NCI-H2029 treated with DMSO at 0.1 percent for 48 hours (cell line): ENCODE measurements around the gene JAK3.
A peak's percentile ranks its signal among the peaks of the same experiment; 100 is the strongest.
"Not testable (repeated sequence)": the region's sequence is repeated elsewhere in the genome, so short reads cannot be mapped to it uniquely, and the experiment has no call there.

ENCODE experiments used
- DNase-seq: peaks from one replicate; lab custom pipeline; 2025; lab: John Stamatoyannopoulos, UW

JAK3 gene

DNA sequence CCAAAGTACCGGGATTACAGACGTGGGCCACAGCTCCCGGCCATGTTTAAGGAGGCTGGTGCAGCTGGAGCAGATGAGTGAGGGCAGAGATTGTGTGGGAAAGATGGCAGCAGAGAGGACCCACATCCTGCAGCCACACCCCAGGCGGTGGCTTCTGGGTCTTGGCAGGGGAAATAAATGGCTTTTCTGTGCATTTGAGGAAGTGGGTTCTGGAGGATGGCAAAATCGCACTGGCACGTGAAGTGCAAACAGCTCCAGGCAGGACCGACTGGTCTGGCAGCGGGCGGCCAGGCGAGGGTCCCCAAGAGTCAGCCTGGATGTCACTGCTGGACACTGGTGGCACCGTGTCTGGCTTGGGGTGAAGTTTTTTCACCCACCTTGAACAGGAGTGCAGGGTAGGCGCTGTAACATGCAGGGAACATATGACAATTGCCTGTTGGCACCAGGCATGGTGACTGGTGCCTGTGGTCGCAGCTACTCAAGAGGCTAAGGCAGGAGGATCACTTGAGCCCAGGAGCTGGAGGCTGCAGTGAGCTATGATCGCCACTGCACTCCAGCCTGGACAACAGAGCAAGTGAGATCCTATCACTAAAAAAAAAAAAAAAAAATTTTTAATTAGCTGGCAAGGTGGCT, 44.4 kb downstream of the JAK3 start:
- no peak for DNase-seq

GRCh38 chr19:17802137-17802858, 45.5 kb downstream of the JAK3 start:
- no peak for DNase-seq

DNA sequence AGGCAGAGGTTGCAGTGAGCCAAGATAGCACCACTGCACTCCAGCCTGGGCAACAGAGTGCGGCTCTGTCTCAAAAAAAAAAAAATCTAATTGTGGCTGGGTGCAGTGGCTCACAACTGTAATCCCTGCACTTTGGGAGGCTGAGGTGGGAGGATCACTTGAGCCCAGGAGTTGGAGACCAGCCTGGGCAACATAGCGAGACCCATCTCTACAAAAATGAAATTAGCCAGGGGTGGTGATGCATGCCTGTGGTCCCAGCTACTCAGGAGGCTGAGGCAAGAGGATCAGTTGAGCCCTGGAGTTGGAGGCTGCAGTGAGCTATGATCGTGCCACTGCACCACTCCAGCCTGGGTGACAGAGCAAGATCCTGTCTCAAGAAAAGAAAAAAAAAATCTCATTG, 49.2 kb downstream of the JAK3 start:
- DNase-seq = not testable (repeated sequence)

DNA sequence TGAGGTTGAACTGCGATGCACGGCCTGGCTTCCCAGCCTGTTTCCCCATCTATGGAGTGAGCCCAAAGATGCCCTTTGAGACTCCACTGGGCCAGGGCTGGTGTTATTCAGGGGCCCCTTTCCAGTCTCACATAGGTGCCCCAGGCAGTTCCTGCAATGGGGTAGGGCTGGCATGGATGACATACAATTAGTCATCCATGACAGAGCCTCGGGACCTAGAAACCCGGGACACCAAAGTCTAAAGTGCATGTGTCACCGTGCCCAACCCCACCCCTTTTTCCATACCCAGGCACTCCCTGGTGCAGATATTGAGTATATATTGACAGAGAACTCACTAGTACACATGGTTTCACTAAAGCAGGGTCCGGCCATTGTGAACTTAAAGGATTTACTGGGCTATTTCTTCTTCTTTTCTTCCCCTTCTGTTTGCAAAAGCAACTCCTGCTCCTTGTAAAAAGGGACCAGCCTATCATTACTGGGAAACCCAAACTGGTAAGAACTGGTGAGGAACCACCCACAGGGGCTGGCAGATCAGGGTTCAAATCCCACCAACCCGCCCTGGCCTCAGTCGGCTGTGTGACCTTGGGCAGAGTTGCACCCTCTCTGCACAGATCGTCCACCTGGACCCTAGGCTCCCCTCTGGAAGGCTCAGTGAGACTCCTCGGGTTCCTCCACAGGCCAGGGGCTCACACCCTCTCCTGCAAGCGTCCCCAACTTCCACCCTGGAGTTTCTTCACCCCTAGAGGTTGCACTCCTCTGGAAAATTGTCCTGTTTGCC, 50.2 kb downstream of the JAK3 start:
- no peak for DNase-seq

DNA sequence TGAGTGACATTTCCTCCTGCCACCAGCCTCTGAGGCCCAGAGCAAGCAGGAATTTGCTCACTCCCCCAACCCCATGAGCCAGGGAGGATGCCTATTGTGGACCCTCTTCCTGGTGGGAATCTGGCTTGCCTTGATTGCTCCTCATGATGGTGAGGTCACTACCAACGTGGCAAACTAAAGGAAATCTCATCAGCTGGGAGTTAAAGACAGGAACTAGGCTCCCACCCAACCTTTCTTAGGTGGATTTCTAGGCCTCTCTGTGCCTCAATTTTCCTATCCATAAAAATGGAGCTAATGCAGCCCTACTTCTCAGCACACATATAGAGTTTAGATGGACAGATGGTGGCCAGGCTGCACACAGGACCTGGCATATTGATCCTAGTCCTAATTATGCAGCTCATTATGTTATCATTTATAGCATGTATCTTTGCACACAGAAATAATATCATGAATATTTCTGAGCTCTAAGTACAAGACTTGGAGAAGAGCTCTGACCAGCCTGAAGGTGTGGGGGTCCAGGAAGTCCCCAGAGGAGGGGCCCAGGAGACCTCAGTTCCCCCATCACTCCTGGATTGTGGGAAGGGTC, 50.9 kb downstream of the JAK3 start:
- no peak for DNase-seq

DNA sequence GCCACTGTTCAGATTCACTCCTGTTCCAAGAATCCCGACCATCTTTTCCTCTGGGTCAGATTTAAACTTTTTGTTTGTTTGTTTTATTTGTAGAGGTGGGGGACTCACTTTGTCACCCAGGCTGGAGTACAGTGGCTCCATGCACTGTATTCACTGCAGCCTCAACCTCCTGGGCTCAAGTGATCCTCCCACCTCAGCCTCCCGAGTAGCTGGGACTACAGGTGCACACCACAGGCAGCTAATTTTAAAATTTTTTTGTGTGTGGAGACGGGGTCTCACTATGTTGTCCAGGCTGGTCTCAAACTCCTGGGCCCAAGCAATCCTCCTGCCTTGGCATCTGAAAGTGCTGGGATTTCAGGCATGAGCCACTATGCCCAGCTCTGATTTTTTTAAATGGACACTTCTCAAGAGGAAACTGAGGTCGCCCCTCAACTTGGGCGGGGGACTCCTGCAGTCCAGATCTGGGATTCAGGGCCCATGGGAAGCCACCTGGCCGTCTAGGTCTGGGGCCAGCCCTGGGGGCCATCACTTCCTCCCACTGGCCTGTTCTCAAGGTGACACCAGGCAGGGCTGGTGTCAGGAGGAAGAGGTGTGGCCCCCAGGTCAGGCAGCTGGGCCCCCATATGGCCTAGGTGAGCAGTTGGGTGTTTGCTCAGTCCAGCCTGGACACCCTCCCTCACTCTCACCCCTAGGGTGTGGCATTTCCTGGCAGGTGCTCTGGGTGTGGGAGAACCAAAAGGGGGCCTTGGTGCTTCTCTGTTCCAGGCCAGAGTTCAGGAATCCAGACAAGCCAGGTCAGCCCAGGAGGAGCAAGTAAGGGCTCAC, 51.6 kb downstream of the JAK3 start:
- no peak for DNase-seq

DNA sequence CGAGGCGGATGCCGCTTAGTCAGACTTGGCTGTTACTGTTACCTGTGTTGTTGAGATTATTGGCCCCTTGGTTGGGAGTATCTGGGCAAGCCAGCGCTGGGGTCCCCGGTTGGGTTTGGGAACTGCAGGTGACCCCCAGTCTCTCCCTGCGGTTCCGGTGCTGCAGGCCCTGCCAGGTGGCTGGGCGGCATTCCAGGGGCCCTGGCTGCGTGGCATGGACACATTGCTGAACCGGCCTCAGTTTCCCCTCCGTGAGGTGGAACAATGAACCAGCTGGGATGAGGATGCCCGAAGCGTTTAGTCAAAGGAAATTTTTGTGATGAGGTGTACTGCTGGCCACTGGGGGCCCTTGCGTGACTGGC, 52.3 kb downstream of the JAK3 start:
- DNase-seq = no peak

DNA sequence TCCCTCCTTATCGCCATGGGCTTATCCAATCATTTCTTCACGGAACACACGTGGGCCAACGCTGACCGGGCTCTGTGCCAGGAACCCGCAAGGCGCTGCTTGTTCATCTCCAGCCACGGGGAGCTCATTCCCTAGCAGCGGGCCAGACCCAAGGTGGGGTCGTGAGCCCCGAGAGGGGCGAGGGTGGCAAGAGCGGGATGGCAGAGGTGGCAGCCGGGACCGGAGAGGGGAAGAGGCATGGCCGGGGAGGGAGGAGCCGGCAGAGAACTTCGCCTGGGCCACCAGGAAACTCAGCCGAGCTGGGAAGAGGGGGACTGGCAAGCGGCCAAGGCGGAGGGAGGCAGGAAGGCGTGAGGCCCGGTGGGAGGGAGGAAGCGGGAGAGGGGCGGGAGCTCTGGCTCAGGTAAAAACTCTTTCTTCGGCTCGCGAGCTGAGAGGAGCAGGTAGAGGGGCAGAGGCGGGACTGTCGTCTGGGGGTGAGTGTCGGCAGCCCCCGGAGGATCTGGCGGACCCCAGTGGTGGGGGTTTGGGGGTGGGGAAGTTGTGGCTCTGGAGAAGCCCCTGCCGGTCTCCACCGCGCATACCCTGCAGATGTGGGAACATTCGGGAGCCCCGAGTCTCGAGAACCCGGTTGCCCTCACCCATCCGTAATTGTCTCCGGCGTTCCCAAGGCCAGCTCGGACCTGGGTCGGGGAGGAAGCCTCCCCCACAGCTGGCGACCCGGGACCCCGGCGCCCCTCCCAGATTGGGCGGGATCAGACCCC, 52.9 kb downstream of the JAK3 start, which contains the start of gene B3GNT3:
Gene B3GNT3 (plus strand): TSS at position 408 of the 764 bp plus-strand sequence. CDS start 12,670 bp downstream, outside the sequence.
- DNase-seq = peak; percentile 41

DNA sequence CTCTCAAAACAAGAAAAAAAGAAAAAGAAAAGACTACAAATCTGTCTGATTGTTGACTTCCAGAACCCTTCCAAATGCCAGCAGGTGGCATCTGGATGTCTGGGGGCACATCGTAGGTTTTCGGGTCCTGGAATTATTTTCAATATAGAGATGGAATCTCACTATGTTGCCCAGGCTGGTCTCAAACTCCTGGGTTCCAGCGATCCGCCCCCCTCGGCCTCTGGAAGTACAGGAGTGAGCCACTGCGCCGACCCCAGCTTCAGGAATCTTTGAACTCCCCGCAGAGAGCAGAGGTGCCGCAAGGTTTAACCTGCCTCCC, 53.4 kb downstream of the JAK3 start:
- no peak for DNase-seq

- DNase-seq = no peak
Observed at GRCh38 chr19:17790059-17790780, 57.6 kb downstream of the JAK3 start.

DNA sequence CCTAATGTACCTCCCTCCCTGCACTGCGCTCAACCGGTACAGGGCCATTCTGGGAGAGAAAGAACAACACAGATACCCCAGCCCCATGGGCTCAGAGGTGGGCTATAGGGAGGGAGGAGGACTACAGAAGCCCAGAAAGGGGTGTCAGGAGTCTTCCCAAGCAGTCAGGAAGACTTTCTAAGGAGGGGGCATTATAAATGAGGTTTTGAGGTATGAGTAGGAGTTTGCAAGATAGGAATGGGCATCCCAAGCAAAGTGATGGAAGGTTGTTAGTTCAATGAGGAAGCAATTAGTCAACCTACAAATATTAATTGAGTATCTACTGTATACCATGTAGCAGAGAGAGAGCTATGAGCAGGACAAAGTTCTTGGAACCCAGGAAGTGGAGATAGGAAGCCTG, 59.1 kb downstream of the JAK3 start:
- no peak for DNase-seq

DNA sequence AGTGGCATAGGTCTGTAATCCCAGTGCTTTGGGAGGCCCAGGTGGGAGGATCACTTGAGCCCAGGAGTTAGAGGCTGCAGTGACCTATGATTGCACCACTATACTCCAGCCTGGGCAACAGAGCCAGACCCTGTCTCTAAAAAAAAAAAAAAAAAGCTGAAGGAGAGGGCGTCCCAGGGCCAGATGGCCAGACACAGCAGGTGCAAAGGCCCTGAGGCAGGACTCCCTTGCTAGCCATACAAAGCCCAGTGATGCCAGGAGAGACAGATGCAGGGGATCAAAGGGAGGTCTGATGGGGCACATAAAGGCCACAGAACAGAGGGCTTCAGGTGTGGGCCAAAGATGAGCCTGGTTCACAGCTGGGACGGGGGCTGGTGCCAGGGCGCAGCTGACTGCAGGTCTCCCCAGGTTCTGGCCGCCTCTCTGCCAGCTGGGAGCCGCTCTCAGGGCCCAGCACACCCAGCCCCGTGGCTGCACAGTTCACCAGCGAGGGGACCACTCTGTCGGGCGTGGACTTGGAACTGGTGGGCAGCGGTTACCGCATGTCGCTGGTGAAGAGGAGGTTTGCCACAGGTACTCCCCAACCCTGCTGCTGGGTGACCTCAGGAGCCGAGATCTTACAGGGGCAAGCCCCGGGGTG, 60.4 kb downstream of the JAK3 start:
- no peak for DNase-seq

DNA sequence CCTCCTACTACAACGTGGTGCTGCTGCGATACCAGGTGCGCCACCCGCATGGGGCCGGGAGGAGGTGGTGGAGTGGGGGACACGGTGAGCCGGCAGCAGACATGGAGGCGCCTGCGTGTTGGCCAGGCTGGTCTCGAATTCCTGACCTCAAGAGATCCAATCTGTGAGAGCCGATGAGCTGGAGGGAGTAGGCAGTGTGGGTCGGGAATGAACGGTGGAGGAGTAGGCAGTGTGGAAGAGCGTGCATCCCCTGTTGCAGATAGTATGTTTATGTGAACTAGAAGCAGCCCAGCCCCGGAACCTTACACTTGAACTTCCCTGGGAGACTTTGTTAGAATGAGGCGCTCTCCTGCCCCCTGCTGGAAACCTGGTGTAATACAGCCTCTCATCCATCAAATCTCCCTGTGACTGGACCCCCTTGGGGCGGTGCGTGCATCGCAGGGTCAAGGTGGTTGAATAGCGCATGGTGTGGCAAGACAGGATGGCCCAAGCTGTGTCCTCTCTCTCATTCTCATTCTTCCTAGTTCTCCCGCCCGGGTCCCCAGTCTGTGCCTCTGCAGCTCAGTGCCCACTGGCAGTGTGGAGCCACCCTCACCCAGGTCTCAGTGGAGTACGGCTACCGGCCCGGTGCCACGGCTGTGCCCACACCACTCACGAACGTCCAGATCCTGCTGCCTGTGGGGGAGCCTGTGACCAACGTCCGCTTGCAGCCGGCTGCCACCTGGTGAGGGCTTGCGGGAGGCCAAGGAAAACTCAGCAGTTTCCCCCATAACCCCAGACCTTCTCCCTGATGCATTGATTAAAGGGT, 63.4 kb downstream of the JAK3 start:
- no peak for DNase-seq

GRCh38 chr19:17783721-17784120, 64.1 kb downstream of the JAK3 start:
- DNase-seq = not testable (repeated sequence)

DNA sequence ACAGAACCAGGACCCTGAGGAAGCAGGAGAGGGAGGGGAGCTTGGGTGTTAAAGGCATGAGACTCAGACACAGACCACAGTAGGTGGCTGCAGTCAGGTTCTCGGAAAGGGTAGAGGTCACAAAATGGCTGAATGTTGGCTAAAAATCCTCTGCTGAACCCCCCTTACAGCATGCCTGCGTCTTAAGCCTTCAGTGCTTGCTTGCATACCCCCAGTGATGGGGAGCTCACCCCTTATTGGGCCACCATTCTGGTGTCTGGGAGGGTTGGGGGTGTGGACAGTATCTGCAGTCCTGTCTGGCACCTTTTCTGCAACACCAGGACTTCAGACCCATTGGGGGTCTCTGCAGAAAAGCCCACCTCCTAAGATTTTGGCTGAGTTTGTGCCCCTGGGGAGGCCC, 67.0 kb downstream of the JAK3 start:
- no peak for DNase-seq

DNA sequence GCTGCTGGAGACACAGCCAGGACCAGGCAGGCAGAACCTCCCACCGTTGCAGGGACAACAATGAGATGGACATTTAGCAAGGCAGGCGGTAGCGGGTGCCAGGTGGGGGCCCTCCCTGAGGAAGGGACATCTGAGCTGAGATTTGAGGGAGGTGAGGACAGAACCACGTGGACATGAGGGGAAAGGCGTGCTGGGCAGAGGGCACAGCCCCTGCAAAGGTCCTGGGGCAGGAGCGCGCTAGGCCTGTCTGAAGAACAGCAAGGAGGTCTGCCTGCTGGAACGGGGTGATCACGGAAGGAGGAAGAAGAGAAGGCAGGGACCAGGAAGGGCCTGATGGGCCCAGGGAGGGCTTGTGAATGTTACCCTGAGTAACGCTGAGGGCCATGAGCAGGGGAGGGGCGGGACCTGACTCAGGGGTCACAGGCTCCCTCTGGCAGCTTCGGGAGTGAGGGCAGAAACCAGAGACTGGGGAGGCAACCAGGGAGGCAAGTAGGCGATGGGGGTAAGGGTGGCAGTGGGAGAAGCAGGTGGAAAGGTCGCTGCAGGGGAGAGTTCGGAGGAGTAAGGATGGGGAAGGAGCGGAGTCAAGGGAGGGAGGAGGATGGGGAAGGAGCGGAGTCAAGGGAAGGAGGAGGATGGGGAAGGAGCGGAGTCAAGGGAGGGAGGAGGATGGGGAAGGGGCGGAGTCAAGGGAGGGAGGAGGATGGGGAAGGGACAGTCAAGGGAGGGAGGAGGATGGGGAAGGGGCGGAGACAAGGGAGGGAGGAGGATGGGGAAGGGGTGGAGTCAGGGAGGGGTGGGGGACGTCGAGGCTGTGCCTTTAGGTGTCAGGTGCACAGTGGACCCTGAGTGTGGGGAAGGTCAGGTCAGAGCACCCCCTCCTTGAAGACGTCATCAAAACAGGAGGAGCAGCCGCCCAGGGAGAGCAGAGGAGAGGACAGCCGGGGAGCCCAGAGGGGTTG, 68.5 kb downstream of the JAK3 start:
- no peak for DNase-seq

GRCh38 chr19:17778251-17778967, 69.4 kb downstream of the JAK3 start:
- DNase-seq = no peak
